NCI-H524 treated with DMSO at 0.1 percent for 48 hours (cell line): ENCODE measurements around the gene CTTNBP2.

Experiments used
- DNase-seq: peaks from one replicate; lab custom pipeline; 2025; lab: John Stamatoyannopoulos, UW

The CTTNBP2 gene, protein sequence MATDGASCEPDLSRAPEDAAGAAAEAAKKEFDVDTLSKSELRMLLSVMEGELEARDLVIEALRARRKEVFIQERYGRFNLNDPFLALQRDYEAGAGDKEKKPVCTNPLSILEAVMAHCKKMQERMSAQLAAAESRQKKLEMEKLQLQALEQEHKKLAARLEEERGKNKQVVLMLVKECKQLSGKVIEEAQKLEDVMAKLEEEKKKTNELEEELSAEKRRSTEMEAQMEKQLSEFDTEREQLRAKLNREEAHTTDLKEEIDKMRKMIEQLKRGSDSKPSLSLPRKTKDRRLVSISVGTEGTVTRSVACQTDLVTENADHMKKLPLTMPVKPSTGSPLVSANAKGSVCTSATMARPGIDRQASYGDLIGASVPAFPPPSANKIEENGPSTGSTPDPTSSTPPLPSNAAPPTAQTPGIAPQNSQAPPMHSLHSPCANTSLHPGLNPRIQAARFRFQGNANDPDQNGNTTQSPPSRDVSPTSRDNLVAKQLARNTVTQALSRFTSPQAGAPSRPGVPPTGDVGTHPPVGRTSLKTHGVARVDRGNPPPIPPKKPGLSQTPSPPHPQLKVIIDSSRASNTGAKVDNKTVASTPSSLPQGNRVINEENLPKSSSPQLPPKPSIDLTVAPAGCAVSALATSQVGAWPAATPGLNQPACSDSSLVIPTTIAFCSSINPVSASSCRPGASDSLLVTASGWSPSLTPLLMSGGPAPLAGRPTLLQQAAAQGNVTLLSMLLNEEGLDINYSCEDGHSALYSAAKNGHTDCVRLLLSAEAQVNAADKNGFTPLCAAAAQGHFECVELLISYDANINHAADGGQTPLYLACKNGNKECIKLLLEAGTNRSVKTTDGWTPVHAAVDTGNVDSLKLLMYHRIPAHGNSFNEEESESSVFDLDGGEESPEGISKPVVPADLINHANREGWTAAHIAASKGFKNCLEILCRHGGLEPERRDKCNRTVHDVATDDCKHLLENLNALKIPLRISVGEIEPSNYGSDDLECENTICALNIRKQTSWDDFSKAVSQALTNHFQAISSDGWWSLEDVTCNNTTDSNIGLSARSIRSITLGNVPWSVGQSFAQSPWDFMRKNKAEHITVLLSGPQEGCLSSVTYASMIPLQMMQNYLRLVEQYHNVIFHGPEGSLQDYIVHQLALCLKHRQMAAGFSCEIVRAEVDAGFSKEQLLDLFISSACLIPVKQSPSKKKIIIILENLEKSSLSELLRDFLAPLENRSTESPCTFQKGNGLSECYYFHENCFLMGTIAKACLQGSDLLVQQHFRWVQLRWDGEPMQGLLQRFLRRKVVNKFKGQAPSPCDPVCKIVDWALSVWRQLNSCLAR (N-terminal part only)

GRCh38 chr7:117873310-117874190 lies at the start of gene CTTNBP2:
Gene CTTNBP2, minus strand, starts transcription at chr7:117873441. Its CDS starts 26 bp downstream, at chr7:117873415.
- no peak for DNase-seq

GRCh38 chr7:117916309-117916708 lies 43.1 kb upstream of the CTTNBP2 start:
- DNase-seq = no peak

- DNase-seq = no peak
Measured at GRCh38 chr7:117912421-117912820, 39.2 kb upstream of the CTTNBP2 start.

DNA sequence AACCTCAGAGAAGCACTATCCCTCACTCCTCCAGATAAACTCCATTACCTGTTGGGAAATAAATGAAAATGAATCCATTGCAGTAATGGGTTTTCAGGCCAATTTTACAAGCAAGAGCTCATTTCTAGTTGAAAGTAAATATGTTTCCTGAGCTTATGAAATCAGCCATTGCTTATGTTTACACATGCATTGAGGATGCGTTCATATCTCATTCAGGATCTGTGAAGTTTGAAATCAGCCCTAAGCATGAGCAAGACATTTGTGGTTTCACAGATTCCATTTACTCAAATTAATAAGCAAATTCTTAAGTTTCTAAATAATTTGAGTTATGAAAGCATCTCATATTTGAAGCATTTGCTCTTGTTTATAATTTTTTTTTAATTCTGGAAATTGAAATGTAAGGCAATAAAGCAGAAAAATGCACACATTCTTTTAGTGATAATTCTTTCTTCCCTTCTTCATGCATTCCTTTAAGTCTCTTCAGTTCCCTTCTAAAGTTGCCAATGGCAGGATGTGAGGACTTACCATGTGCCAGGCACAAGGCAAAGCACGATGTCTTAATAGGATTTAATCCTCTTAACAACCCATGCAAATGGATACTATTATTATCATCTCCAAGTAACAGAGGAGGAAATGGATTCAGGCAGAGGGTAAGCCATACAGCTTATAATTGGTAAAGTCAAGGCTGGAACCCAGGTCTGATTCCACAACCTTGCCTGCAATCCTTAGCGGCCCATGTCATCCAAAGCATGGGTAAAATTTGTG lies 35.0 kb upstream of the CTTNBP2 start:
- DNase-seq = no peak

DNA sequence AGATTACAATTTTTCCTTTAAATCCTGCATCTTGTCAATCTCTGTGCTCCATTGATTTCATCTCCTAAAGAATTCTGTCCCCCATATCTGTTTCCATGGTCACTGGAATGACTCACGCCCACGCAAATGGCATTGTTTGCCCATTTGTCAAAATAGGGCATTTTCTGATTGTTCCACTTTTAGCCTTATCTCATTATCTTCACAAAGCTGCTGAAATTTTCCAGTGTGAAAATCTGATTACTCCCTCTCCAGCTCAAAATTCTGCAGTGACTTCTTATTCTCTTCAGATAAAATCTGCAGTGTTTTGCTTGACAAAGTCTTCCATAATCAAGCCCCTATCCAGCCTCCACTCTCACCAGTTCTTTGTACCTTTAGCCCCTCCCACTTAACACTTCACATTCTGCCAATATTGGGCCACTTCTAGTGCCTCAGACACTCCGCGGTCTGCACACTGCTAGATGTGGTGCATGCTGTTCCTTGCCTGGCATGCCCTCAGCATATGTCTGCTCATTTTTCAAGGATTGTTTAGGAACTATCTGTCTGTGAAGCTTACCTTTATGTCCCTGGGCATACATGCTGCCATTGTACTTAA lies 33.9 kb upstream of the CTTNBP2 start:
- no peak for DNase-seq

- no peak for DNase-seq
Measured at GRCh38 chr7:117902314-117902889, 29.2 kb upstream of the CTTNBP2 start.

GRCh38 chr7:117901089-117901797 lies 28.0 kb upstream of the CTTNBP2 start:
- no peak for DNase-seq

DNA sequence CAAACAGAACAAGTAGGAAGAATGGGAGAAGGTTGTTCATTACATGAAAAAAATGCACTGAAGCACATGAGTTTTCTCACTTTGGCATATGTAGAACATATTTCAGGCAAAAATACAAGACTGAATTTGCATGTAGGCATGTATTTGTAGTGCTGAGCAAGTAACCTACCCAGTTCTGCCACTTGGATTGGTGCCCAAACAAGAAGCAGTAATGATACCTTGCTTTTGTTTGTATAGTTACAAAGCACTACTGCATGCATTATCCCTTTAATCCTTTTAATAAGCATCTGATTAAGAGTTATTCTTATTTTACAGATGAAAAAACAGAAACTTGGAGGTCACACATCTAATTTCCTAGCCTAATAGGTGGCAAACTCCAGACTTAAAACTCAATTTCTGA lies 23.1 kb upstream of the CTTNBP2 start:
- no peak for DNase-seq

DNA sequence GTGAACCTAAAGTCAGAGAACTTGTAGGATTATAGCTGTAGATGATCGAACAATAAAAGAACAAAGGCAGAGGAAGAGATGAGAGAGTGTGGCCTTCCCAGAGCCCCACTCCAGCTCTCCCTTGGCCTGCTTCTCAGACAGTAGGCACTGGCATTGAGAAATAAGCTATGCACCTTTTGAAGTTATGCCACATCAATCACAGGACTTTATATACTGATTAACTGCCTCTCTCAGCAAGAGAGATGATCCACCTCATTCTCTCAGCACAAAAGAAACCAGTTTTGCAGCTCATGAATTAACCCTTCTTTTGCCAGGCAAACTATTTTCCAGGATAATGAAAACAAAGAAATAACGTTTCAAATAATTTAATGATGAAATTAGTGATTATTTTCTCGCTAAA lies 22.0 kb upstream of the CTTNBP2 start:
- no peak for DNase-seq

GRCh38 chr7:117894037-117894436 lies 20.8 kb upstream of the CTTNBP2 start:
- no peak for DNase-seq

- DNase-seq = peak; percentile 95
Measured at GRCh38 chr7:117892821-117893220, 19.6 kb upstream of the CTTNBP2 start.

DNA sequence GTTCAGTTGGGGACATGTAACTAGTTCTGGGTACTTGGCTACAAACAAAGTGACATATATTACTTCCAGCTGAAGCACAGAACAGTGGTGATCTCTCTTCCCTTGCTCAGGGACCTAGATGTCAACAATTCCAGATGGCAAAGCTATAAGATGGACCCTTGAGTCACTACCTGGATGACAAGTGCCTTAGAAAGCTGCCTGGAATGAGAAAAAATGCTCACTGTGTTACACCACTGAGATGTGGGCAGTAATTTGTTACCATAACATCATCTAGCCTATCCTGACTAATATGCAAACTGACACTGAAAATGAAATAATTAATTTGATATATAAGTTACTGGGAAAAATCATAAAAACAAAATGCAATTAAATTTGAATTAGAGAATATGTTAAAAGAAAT lies 16.4 kb upstream of the CTTNBP2 start:
- peak; percentile 44 for DNase-seq

DNA sequence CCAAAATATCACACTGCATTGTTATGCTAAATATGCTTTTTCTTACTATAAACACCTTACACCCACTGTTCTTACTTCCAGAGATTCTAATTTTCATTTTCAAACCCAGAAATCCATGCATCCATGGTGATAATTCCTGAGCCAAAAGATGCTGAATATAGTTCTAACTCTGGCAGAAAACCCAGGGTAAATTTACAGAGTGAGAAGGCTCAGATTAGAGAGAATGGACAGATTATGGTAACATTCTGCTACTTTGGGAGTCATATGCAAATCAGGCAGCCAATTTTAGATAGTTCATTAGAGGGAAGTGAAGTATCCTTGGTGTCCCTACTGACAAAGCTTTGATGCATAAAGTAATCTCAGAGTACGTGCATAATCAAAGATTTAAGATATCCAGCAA lies 15.4 kb upstream of the CTTNBP2 start:
- DNase-seq = no peak

- DNase-seq = no peak
Measured at GRCh38 chr7:117882594-117882993, 9.4 kb upstream of the CTTNBP2 start.

GRCh38 chr7:117876761-117877160 lies 3.5 kb upstream of the CTTNBP2 start:
- DNase-seq = no peak

GRCh38 chr7:117875566-117875965 lies 2.3 kb upstream of the CTTNBP2 start:
- no peak for DNase-seq

DNA sequence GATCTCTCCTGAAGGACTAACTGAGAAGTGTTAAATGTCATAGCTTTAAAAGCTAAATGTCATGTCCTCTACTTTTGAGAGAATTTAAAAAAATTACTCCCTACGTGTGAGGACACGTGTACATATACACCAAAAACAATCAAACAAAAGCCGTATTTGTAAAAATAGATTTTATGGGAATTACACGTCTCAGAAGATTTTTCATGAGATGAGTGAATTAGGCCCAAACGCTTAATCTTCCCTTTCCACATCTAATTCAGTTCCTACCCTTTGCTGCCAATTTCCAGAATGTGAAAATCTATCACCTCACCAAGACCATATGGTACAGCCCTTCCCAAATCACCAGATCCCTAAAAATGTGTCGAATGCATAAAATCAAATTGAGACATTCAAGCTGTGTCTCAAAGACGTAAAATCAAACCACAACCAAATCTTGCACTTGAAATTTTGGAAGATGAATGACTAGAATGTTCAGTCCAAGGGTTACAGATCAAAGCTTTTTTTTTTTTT lies 1.0 kb upstream of the CTTNBP2 start:
- DNase-seq = no peak

GRCh38 chr7:117872561-117873309 lies 506 bp downstream of the CTTNBP2 start:
- no peak for DNase-seq
